GM12878 (cell line): ENCODE data around the gene NHSL1. TPM values are rescaled to one million over a fixed set of nuclear protein-coding genes. Genes with fewer than 3 reads are reported as not detected.

ENCODE experiments used
- ATAC-seq: fragments of 200-7000 bp; cut with Tn5 transposase; 3 replicates; pipeline ENCODE4 v1.9.1; 2020; ENCODE audit warnings: mild to moderate bottlenecking, moderate library complexity
- BruUV-seq: library from RNA; stranded (reverse); fragments of 400-500 nt; replicated peaks from 2 replicates; lab custom pipeline; 2021; lab: Mats Ljungman, UMichigan
- CTCF ChIA-PET: fragments of 300-600 bp; sonication (Branson Sonifier 250); formaldehyde crosslinking; extraction: SDS; loops from one replicate; lab custom pipeline; 2021; ENCODE audit warnings: inconsistent platforms; lab: Yijun Ruan, JAX
- POLR2A ChIA-PET: fragments of 350-600 bp; formaldehyde crosslinking; extraction: SDS; loops from one replicate; lab custom pipeline; 2021; ENCODE audit warnings: inconsistent platforms; lab: Charles Lee
- RAD21 ChIA-PET: fragments of 300-600 bp; sonication (Branson Sonifier 250); formaldehyde crosslinking; loops from one replicate; lab custom pipeline; 2023; ENCODE audit warnings: antibody characterized with exemption; ENCODE audit not compliant: unreplicated experiment; lab: Charles Lee
- SMC1A ChIA-PET: fragments of 300-600 bp; sonication (Branson Sonifier 250); formaldehyde crosslinking; loops from one replicate; lab custom pipeline; 2023; ENCODE audit not compliant: unreplicated experiment, uncharacterized antibody; lab: Charles Lee
- DNase-seq: peaks from one replicate; pipeline ENCODE4 v3.0.0-alpha.2; 2011; ENCODE audit warnings: low read depth, low spot score
- FAIRE-seq: peaks from 3 replicates; lab custom pipeline; 2011; peaks lifted over from hg19 to GRCh38; lab: Jason Lieb, UNC
- H2AFZ ChIP-seq: 2 replicates; pipeline ENCODE4 v1.6.0; 2011; ENCODE audit warnings: low read depth, low read length, control low read depth; ENCODE audit not compliant: control insufficient read depth
- H3K27ac ChIP-seq: 2 replicates; pipeline ENCODE4 v1.5.1; 2011; ENCODE audit warnings: control low read depth; ENCODE audit not compliant: control insufficient read depth, insufficient read depth
- H3K27me3 ChIP-seq, 2 experiments: replicated peaks in 1 of 2; 2 replicates each; pipeline versions ENCODE4 v1.6.0 to v1.6.1; 2011; ENCODE audit warnings: low read length in 1 of 2; ENCODE audit not compliant: control insufficient read depth in 2 of 2, insufficient read depth in 2 of 2
- H3K36me3 ChIP-seq, 2 experiments: 2 replicates each; pipeline ENCODE4 v1.5.1; 2011; ENCODE audit warnings: low read length in 1 of 2; ENCODE audit not compliant: control insufficient read depth in 2 of 2, insufficient read depth in 2 of 2
- H3K4me1 ChIP-seq: 2 replicates; pipeline ENCODE4 v1.6.1; 2011; ENCODE audit warnings: mild to moderate bottlenecking, low read length, moderate library complexity, mixed read lengths; ENCODE audit not compliant: control insufficient read depth, insufficient read depth
- H3K4me2 ChIP-seq: 2 replicates; pipeline ENCODE4 v1.6.0; 2011; ENCODE audit warnings: control low read depth; ENCODE audit not compliant: control insufficient read depth, insufficient read depth
- H3K4me3 ChIP-seq: fragments of 200-600 bp; sonication (generic); 2 replicates; pipeline ENCODE4 v1.5.1; 2016
- H3K79me2 ChIP-seq: 2 replicates; pipeline ENCODE4 v1.6.0; 2011; ENCODE audit warnings: low read length; ENCODE audit not compliant: control insufficient read depth, insufficient read depth
- H3K9ac ChIP-seq: 2 replicates; pipeline ENCODE4 v1.8.0; 2011; ENCODE audit warnings: low read length, control low read depth, mixed read lengths; ENCODE audit not compliant: control insufficient read depth, insufficient read depth
- H3K9me3 ChIP-seq: replicated peaks from 3 replicates; pipeline ENCODE4 v1.5.1; 2011; ENCODE audit warnings: mild to moderate bottlenecking, low read length; ENCODE audit not compliant: control insufficient read depth, insufficient read depth
- H4K20me1 ChIP-seq: 2 replicates; pipeline ENCODE4 v1.6.0; 2011; ENCODE audit not compliant: control insufficient read depth, insufficient read depth
- CHD2 ChIP-seq: IDR thresholded peaks from 2 replicates; pipeline ENCODE4 v1.6.1; 2011; ENCODE audit warnings: low read depth, low read length, improper control_type of control experiment, borderline replicate concordance
- CREM ChIP-seq: IDR thresholded peaks from 2 replicates; pipeline ENCODE4 v1.6.1; 2014; ENCODE audit warnings: antibody characterized with exemption, low read depth
- FOS ChIP-seq: IDR thresholded peaks from 3 replicates; pipeline ENCODE4 v1.6.1; 2011; ENCODE audit warnings: borderline replicate concordance; ENCODE audit not compliant: insufficient read length; ENCODE audit errors: extremely low read depth
- FOXM1 ChIP-seq: IDR thresholded peaks from 2 replicates; pipeline ENCODE4 v1.6.1; 2012; ENCODE audit warnings: low read depth, mild to moderate bottlenecking, inconsistent platforms, low read length, moderate library complexity
- KLF5 ChIP-seq: fragments of 450-650 bp; IDR thresholded peaks from 2 replicates; pipeline ENCODE4 v1.6.1; 2014; ENCODE audit warnings: mild to moderate bottlenecking; ENCODE audit not compliant: partially characterized antibody
- MEF2B ChIP-seq: fragments of 450-650 bp; IDR thresholded peaks from 2 replicates; pipeline ENCODE4 v1.6.1; 2018; ENCODE audit warnings: mild to moderate bottlenecking, moderate library complexity; ENCODE audit not compliant: partially characterized antibody, poor library complexity, severe bottlenecking
- POLR2AphosphoS5 ChIP-seq: IDR thresholded peaks from 2 replicates; pipeline ENCODE4 v1.6.1; 2011; ENCODE audit warnings: mild to moderate bottlenecking, low read length, inconsistent platforms
- RBBP5 ChIP-seq: fragments of 200-600 bp; sonication (generic); conservative IDR thresholded peaks from 2 replicates; pipeline ENCODE4 v1.6.1; 2016
- STAT1 ChIP-seq: fragments of 450-650 bp; conservative IDR thresholded peaks from 2 replicates; pipeline ENCODE4 v1.6.1; 2014; ENCODE audit warnings: antibody characterized with exemption, mild to moderate bottlenecking
- ZNF384 ChIP-seq: IDR thresholded peaks from 2 replicates; pipeline ENCODE4 v1.6.1; 2012; ENCODE audit warnings: low read depth, mild to moderate bottlenecking, low read length, improper control_type of control experiment, borderline replicate concordance
- in situ Hi-C: fragments of 300-500 bp; cut with MboI; formaldehyde crosslinking; loops from 9 replicates; pipeline ENCODE4 v1.14.3; 2018; ENCODE audit warnings: mixed read lengths
- intact Hi-C: fragments of 100-400 bp; cut with micrococcal nuclease; formaldehyde crosslinking; loops from one replicate; pipeline ENCODE4 v1.14.2; 2022; ENCODE audit not compliant: unreplicated experiment
- polyA plus RNA-seq, 11 experiments: library from polyadenylated mRNA; depleted of rRNA in 4 of 11; unstranded in 6 of 11; stranded (reverse) in 5 of 11; fragments of >200 nt; fragmentation: Nextera tagmentation in 4 of 11; fragmentation: Illumina TruSeq in 1 of 11; extraction: Ambion mirVana in 4 of 11; extraction: Trizol in 1 of 11; gene quantifications; 1 replicate in 1 of 11; 2 replicates in 10 of 11; pipeline versions ENCODE4 v1.2.1 to v1.2.3, GENCODE V29; 2011 to 2016; ENCODE audit warnings: inconsistent platforms in 2 of 11, missing spikeins in 2 of 11, low read depth in 1 of 11
- total RNA-seq, 4 experiments: library from RNA; depleted of rRNA in 3 of 4; stranded (reverse); fragments of >200 nt in 3 of 4; fragmentation: Illumina TruSeq in 1 of 4; extraction: Trizol in 1 of 4; gene quantifications; 2 replicates each; pipeline versions ENCODE4 v1.2.1 to v1.2.3, GENCODE V29; 2013 to 2021
- TF ChIP-seq, protein P1 (sequence below): fragments of 450-650 bp; IDR thresholded peaks from 2 replicates; pipeline ENCODE4 v1.6.1; 2017; ENCODE audit warnings: borderline replicate concordance

The NHSL1 gene
- total and polyA plus RNA-seq, 10 of the 15 experiments (the other 5 are each of a cell fraction or from before 2014, with no cell fraction given) = 0.26 to 14.1 (median 0.90) TPM

DNA sequence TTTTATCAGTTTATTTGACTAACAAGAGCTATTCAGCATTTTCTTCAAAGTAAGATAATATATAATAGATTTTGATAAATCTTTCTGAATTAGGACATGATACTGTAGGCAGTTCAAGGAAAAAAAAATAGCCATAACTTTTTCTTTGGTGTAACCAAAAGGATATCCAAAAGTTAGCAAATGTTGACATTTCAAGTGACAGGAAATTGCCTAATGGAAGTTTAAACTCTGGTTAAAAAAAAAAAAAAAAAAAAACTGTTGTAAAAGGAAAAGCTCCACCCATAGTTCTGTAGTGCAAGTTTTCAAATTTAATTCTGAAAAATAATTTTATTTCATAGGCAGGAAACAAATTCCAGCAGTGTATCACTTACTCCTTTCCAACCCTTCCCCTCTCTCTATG is 76.4 kb downstream of the NHSL1 start:
- no peaks in the 10 kb centered on the region for H3K27me3 ChIP-seq
- H4K20me1 ChIP-seq = no peaks in the 10 kb centered on the region
- ChIA-PET SMC1A (interaction anchor here (0.7 to 2.6 kb wide), 5 partner anchors 10 to 98 kb away, joined by 3 to 10 read pairs (median 3); no protein-coding TSS in a partner anchor), RAD21 (interaction anchor here (1.8 kb wide), 1 partner anchor 85 kb away, joined by 4 read pairs; no protein-coding TSS in a partner anchor), CTCF (interaction anchor here (0.5 to 17.0 kb wide), 7 partner anchors 19 to 307 kb away, joined by 3 to 387 read pairs (median 4); partner anchors contain the start of genes HEBP2 and NHSL1), POLR2A (interaction anchor here (0.6 kb wide), 2 partner anchors 176 to 630 kb away, joined by 4 read pairs; no protein-coding TSS in a partner anchor)
- H3K27ac ChIP-seq = no peak overlapping the region
- TF ChIP-seq POLR2AphosphoS5 (no peak), STAT1 (no peak), KLF5 (no peak), MEF2B (no peak), FOS (no peak), FOXM1 (no peak), ZNF384 (no peak), RBBP5 (no peak), CHD2 (no peak), CREM (no peak)
- TF ChIP-seq, protein P1, sequence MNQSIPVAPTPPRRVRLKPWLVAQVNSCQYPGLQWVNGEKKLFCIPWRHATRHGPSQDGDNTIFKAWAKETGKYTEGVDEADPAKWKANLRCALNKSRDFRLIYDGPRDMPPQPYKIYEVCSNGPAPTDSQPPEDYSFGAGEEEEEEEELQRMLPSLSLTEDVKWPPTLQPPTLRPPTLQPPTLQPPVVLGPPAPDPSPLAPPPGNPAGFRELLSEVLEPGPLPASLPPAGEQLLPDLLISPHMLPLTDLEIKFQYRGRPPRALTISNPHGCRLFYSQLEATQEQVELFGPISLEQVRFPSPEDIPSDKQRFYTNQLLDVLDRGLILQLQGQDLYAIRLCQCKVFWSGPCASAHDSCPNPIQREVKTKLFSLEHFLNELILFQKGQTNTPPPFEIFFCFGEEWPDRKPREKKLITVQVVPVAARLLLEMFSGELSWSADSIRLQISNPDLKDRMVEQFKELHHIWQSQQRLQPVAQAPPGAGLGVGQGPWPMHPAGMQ = no peak
- ATAC-seq (no peak), DNase-seq (no peak), FAIRE-seq (no peak)
- intact Hi-C loops = no loop called here
- H2AFZ ChIP-seq = no peak overlapping the region
- H3K4me2 ChIP-seq = no peak overlapping the region
- H3K9ac ChIP-seq = no peak overlapping the region
- peaks cover 0 to 4% of the 10 kb centered on the region in 2 experiments; a peak in 2 of 4 replicates for H3K36me3 ChIP-seq
- BruUV-seq = no TSS peak
- H3K9me3 ChIP-seq = no peaks in the 10 kb centered on the region; the same call in 2 of the 3 replicates
- H3K4me3 ChIP-seq = no peak overlapping the region
- no peaks in the 10 kb centered on the region for H3K79me2 ChIP-seq
- in situ Hi-C loops = no loop called here
- H3K4me1 ChIP-seq = no peaks in the 10 kb centered on the region
